ENCODE results near the gene DHRS1.

The DHRS1 gene

GRCh38 chr14:24241829-24242443 lies 57.6 kb downstream of the DHRS1 start:
- DNase-seq, result peak; percentile 94
